ENCODE measurements around the gene SMIM24. TPM values are rescaled to one million over a fixed set of nuclear protein-coding genes. Genes with fewer than 3 reads are reported as not detected.

The SMIM24 gene
- total and polyA plus RNA-seq, 2 donors (not counting 1 experiment from before 2014, with no cell fraction given), result not detected

DNA sequence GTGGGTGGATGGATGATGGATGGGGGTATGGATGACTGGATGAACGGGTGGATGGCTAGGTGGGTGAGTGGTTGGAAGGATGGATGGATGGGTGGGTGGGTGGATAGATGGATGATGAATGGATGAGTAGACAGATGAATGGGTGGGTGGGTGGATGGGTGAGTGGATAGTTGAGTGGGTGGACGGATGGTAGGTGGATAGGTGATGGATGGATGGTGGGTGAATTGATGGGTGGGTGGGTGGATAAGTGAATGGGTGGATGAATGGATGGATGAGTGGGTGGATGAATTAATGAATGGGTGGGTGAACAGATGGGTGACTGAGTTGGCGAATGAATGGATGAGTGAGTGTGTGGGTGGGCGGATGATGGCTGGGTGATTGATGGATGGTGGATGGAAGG lies 4.9 kb downstream of the SMIM24 start:
- no peak overlapping the region for H3K4me3 ChIP-seq (ENCODE audit: control extremely low read depth in 1 of 5, extremely low read depth in 1 of 5, insufficient read depth in 1 of 5, low read depth in 2 of 5, low read length in 4 of 5)
- H3K79me2 ChIP-seq (ENCODE audit: control insufficient read depth, insufficient read depth, low read length), result no peaks in the 10 kb centered on the region
- no peaks in the 10 kb centered on the region for H3K36me3 ChIP-seq (replicated peaks in 1 of 2; ENCODE audit: control extremely low read depth in 1 of 2, control insufficient read depth in 1 of 2, extremely low read depth in 1 of 2, insufficient read depth in 2 of 2, low read length in 1 of 2)
- no peak overlapping the region for H3K9ac ChIP-seq (ENCODE audit: low read length)
- H3K4me1 Mint-ChIP-seq, result peaks cover 14% of the 10 kb centered on the region
- no peak overlapping the region for H3K27ac ChIP-seq (ENCODE audit: low read length in 2 of 2)
- H3K9me3 ChIP-seq (ENCODE audit: control extremely low read depth in 1 of 3, control insufficient read depth in 2 of 3, insufficient read depth in 1 of 3, low read length in 2 of 3), result peaks cover 0 to 13% (median 0%) of the 10 kb centered on the region in 3 donors
- intact Hi-C loops (cut with micrococcal nuclease), result no loop called here
- no peaks in the 10 kb centered on the region for H4K20me1 ChIP-seq (ENCODE audit: control insufficient read depth, insufficient read depth, low read length, poor library complexity, severe bottlenecking)
- POLR2A ChIA-PET, result no interaction called here
- H3K9me3 Mint-ChIP-seq (ENCODE audit: insufficient read depth), result no peaks in the 10 kb centered on the region
- ATAC-seq (ENCODE audit: low read depth), result no peak
- no peak for TF ChIP-seq EZH2 (IDR thresholded peaks at IDR 0.05; ENCODE audit: borderline replicate concordance, insufficient read depth, low read depth, low read length, poor library complexity, severe bottlenecking)
- TF ChIP-seq, protein P1, sequence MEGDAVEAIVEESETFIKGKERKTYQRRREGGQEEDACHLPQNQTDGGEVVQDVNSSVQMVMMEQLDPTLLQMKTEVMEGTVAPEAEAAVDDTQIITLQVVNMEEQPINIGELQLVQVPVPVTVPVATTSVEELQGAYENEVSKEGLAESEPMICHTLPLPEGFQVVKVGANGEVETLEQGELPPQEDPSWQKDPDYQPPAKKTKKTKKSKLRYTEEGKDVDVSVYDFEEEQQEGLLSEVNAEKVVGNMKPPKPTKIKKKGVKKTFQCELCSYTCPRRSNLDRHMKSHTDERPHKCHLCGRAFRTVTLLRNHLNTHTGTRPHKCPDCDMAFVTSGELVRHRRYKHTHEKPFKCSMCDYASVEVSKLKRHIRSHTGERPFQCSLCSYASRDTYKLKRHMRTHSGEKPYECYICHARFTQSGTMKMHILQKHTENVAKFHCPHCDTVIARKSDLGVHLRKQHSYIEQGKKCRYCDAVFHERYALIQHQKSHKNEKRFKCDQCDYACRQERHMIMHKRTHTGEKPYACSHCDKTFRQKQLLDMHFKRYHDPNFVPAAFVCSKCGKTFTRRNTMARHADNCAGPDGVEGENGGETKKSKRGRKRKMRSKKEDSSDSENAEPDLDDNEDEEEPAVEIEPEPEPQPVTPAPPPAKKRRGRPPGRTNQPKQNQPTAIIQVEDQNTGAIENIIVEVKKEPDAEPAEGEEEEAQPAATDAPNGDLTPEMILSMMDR (IDR thresholded peaks at IDR 0.05), result no peak
- H3K4me1 ChIP-seq (ENCODE audit: control insufficient read depth in 2 of 2, insufficient read depth in 2 of 2, low read length in 2 of 2), result peaks cover 13 to 22% of the 10 kb centered on the region in 2 donors
- CTCF ChIA-PET, result no interaction called here
- no peak overlapping the region for H2AFZ ChIP-seq (ENCODE audit: insufficient read depth, low read depth, low read length, poor library complexity, severe bottlenecking)
- no peak overlapping the region for H3K4me3 Mint-ChIP-seq
- 91% methylated on average over 4 of the region's 4 CpGs for WGBS (ENCODE audit: insufficient coverage)
- peaks cover 9% of the 10 kb centered on the region for H3K27me3 Mint-ChIP-seq
- no peak overlapping the region for H3K4me2 ChIP-seq (replicated peaks; ENCODE audit: low read depth, low read length, poor library complexity, severe bottlenecking)
- H3K27me3 ChIP-seq (replicated peaks in 1 of 4; ENCODE audit: control extremely low read depth in 1 of 4, control insufficient read depth in 3 of 4, insufficient read depth in 4 of 4, low read length in 3 of 4), result peaks cover 0 to 9% (median 0%) of the 10 kb centered on the region in 4 experiments
- DNase-seq, result no peak
- no peak overlapping the region for H3K27ac Mint-ChIP-seq

DNA sequence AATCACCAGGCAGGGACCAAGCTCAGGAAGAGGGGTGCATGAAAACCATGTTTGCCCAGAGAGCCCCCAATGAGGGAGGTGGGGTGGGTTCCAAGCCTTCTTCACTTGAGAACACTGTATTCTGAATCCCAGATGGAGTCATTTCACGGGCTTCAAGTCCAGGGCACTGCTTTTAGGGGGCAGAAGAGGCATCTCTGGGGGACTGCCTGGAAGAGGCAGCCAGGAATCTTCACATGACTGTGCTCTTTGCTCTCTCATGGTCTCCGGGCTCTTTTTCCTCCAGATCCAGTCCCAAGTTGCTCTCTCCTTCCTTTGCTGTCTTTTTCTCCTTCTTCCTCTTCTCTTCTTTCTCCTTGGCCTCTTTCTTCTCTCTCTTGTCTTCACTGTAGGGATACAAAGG lies 5.7 kb downstream of the SMIM24 start:
- H3K4me2 ChIP-seq (replicated peaks; ENCODE audit: low read depth, low read length, poor library complexity, severe bottlenecking), result no peak overlapping the region
- ATAC-seq (ENCODE audit: low read depth) (no peak), DNase-seq (no peak)
- no peak overlapping the region for H3K27ac Mint-ChIP-seq
- H3K9me3 Mint-ChIP-seq (ENCODE audit: insufficient read depth), result no peaks in the 10 kb centered on the region
- H2AFZ ChIP-seq (ENCODE audit: insufficient read depth, low read depth, low read length, poor library complexity, severe bottlenecking), result no peak overlapping the region
- H3K36me3 ChIP-seq (replicated peaks in 1 of 2; ENCODE audit: control extremely low read depth in 1 of 2, control insufficient read depth in 1 of 2, extremely low read depth in 1 of 2, insufficient read depth in 2 of 2, low read length in 1 of 2), result no peaks in the 10 kb centered on the region
- H3K27ac ChIP-seq (ENCODE audit: low read length in 2 of 2), result no peak overlapping the region
- WGBS (ENCODE audit: insufficient coverage), result 88% methylated on average over 2 of the region's 2 CpGs
- H3K27me3 ChIP-seq (replicated peaks in 1 of 4; ENCODE audit: control extremely low read depth in 1 of 4, control insufficient read depth in 3 of 4, insufficient read depth in 4 of 4, low read length in 3 of 4), result peaks cover 0 to 9% (median 0%) of the 10 kb centered on the region in 4 experiments
- no peak overlapping the region for H3K4me3 ChIP-seq (ENCODE audit: control extremely low read depth in 1 of 5, extremely low read depth in 1 of 5, insufficient read depth in 1 of 5, low read depth in 2 of 5, low read length in 4 of 5)
- CTCF ChIA-PET, result interaction anchor here (2.1 kb wide), 1 partner anchor 170 kb away, joined by 10 read pairs; no protein-coding TSS in a partner anchor
- intact Hi-C loops (cut with micrococcal nuclease), result no loop called here
- peaks cover 0 to 8% (median 0%) of the 10 kb centered on the region in 3 donors for H3K9me3 ChIP-seq (ENCODE audit: control extremely low read depth in 1 of 3, control insufficient read depth in 2 of 3, insufficient read depth in 1 of 3, low read length in 2 of 3)
- H3K9ac ChIP-seq (ENCODE audit: low read length), result no peak overlapping the region
- peaks cover 8 to 14% of the 10 kb centered on the region in 2 donors for H3K4me1 ChIP-seq (ENCODE audit: control insufficient read depth in 2 of 2, insufficient read depth in 2 of 2, low read length in 2 of 2)
- H3K79me2 ChIP-seq (ENCODE audit: control insufficient read depth, insufficient read depth, low read length), result no peaks in the 10 kb centered on the region
- H3K4me3 Mint-ChIP-seq, result no peak overlapping the region
- H4K20me1 ChIP-seq (ENCODE audit: control insufficient read depth, insufficient read depth, low read length, poor library complexity, severe bottlenecking), result no peaks in the 10 kb centered on the region
- TF ChIP-seq EZH2 (IDR thresholded peaks at IDR 0.05; ENCODE audit: borderline replicate concordance, insufficient read depth, low read depth, low read length, poor library complexity, severe bottlenecking), result no peak
- TF ChIP-seq, protein P1 (IDR thresholded peaks at IDR 0.05), result no peak
- H3K4me1 Mint-ChIP-seq, result peaks cover 14% of the 10 kb centered on the region
- peaks cover 9% of the 10 kb centered on the region for H3K27me3 Mint-ChIP-seq
- POLR2A ChIA-PET, result no interaction called here

Data from B cell (primary cell).